A673 (cell line): ENCODE measurements around the gene ETV6.

Source experiments
- CTCF ChIP-seq: fragments of 300-800, 200-600 bp; sonication (generic); conservative IDR thresholded peaks from 2 replicates; pipeline ENCODE4 v1.5.1; 2017; ENCODE audit warnings: low read depth, mild to moderate bottlenecking, antibody characterized with exemption, low read length, moderate library complexity, mixed read lengths
- EZH2 ChIP-seq: fragments of 200-600 bp; sonication (generic); IDR thresholded peaks from 2 replicates; pipeline ENCODE4 v1.6.1; 2017; ENCODE audit warnings: borderline replicate concordance, low read depth, mild to moderate bottlenecking, mixed read lengths, antibody characterized with exemption, low read length; ENCODE audit not compliant: poor library complexity, severe bottlenecking

GRCh38 chr12:11738450-11738849 is 89.0 kb downstream of the ETV6 start:
- TF ChIP-seq CTCF (no peak), EZH2 (no peak)
